Amygdala (tissue), 56 donors: ENCODE data around the gene HELZ.

Experiments used
- DNase-seq, 56 donors: peaks; one replicate each; lab custom pipeline; 2025; lab: John Stamatoyannopoulos, UW

The HELZ gene

GRCh38 chr17:67056746-67057490 lies 188.1 kb downstream of the HELZ start:
- no peak for DNase-seq

GRCh38 chr17:67055811-67056745 lies 188.9 kb downstream of the HELZ start:
- DNase-seq = no peak

- DNase-seq = no peak
Measured at GRCh38 chr17:67055041-67055443, 190.0 kb downstream of the HELZ start.

- DNase-seq = no peak
Measured at GRCh38 chr17:67054608-67055007, 190.4 kb downstream of the HELZ start.

GRCh38 chr17:67054011-67054591 lies 190.9 kb downstream of the HELZ start:
- DNase-seq = no peak

GRCh38 chr17:67053438-67054000 lies 191.5 kb downstream of the HELZ start:
- DNase-seq = no peak

- no peak for DNase-seq
Measured at GRCh38 chr17:67052720-67053437, 192.1 kb downstream of the HELZ start.

GRCh38 chr17:67051837-67052236 lies 193.2 kb downstream of the HELZ start:
- no peak for DNase-seq

- no peak for DNase-seq
Measured at GRCh38 chr17:67051155-67051538, 193.8 kb downstream of the HELZ start.

GRCh38 chr17:67050471-67051154 lies 194.4 kb downstream of the HELZ start:
- no peak for DNase-seq

- no peak for DNase-seq
Measured at GRCh38 chr17:67050066-67050465, 194.9 kb downstream of the HELZ start.

GRCh38 chr17:67049025-67049739 lies 195.8 kb downstream of the HELZ start:
- DNase-seq = no peak

- no peak for DNase-seq
Measured at GRCh38 chr17:67047382-67047781, 197.6 kb downstream of the HELZ start.

- DNase-seq = no peak
Measured at GRCh38 chr17:67046398-67046797, 198.6 kb downstream of the HELZ start.

- DNase-seq = no peak
Measured at GRCh38 chr17:67044940-67045339, 200.1 kb downstream of the HELZ start.

GRCh38 chr17:67044016-67044772 lies 200.8 kb downstream of the HELZ start, which contains the start of gene CACNG1:
CACNG1 (plus strand) TSS chr17:67044554; CDS start chr17:67044661, 107 bp downstream.
- DNase-seq = no peak

GRCh38 chr17:67043283-67043682 lies 201.7 kb downstream of the HELZ start:
- no peak for DNase-seq
